ENCODE results near the gene GMDS.

GMDS gene

DNA sequence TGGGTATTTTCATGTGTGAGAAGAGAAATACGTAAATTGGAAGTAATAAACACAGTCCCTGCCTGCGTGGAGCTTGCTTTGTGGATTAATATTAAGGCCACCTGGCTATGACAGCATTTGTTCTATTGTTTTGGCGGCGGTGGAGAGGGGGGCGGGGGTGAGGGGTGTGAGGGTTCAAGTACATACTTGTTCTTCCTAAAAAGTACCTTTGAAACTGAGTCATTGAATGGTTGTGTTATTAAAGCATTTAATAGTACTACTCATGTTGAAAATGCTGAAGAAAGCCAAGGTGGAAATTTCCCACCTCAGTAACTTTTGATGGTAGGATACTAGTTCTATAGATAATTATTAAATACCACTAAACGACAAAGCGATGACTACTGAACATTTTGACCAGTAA, 540.7 kb downstream of the GMDS start:
- Histone ChIP-seq H3K27ac (no peak overlapping the region), H3K79me2 (no peaks in the 10 kb centered on the region)

GRCh38 chr6:1703923-1704322, 541.5 kb downstream of the GMDS start:
- Histone ChIP-seq H3K27me3 (ENCODE audit: control insufficient read depth, insufficient read depth, low read length) (no peaks in the 10 kb centered on the region), H3K9ac (no peak overlapping the region), H2AFZ (no peak overlapping the region), H3K27ac (no peak overlapping the region), H3K9me3 (ENCODE audit: control insufficient read depth, low read length) (no peaks in the 10 kb centered on the region), H3K36me3 (ENCODE audit: control insufficient read depth, insufficient read depth, low read length) (no peaks in the 10 kb centered on the region), H3K4me1 (peaks cover 13% of the 10 kb centered on the region), H3K4me3 (ENCODE audit: low read depth, low read length) (no peak overlapping the region), H3K79me2 (no peaks in the 10 kb centered on the region), H3K4me2 (ENCODE audit: low read length) (peak overlapping the region; percentile 32)
- no peak for TF ChIP-seq CTCF (IDR thresholded peaks at IDR 0.05)

More for the DNA sequence above, 540.7 kb downstream of the GMDS start:
- Histone ChIP-seq H3K4me3 (ENCODE audit: low read depth, low read length) (no peak overlapping the region), H3K36me3 (ENCODE audit: control insufficient read depth, insufficient read depth, low read length) (no peaks in the 10 kb centered on the region), H3K9ac (no peak overlapping the region), H3K27me3 (ENCODE audit: control insufficient read depth, insufficient read depth, low read length) (no peaks in the 10 kb centered on the region), H3K9me3 (ENCODE audit: control insufficient read depth, low read length) (no peaks in the 10 kb centered on the region), H3K4me1 (peaks cover 13% of the 10 kb centered on the region), H2AFZ (no peak overlapping the region), H3K4me2 (ENCODE audit: low read length) (no peak overlapping the region)
- TF ChIP-seq CTCF (IDR thresholded peaks at IDR 0.05), result no peak

- Histone ChIP-seq H3K4me2 (ENCODE audit: low read length) (peak overlapping the region; percentile 32), H3K4me3 (ENCODE audit: low read depth, low read length) (no peak overlapping the region), H3K9me3 (ENCODE audit: control insufficient read depth, low read length) (no peaks in the 10 kb centered on the region), H3K36me3 (ENCODE audit: control insufficient read depth, insufficient read depth, low read length) (no peaks in the 10 kb centered on the region), H3K4me1 (peaks cover 13% of the 10 kb centered on the region), H3K27me3 (ENCODE audit: control insufficient read depth, insufficient read depth, low read length) (no peaks in the 10 kb centered on the region), H3K9ac (no peak overlapping the region), H3K27ac (no peak overlapping the region), H3K79me2 (no peaks in the 10 kb centered on the region), H2AFZ (no peak overlapping the region)
- TF ChIP-seq CTCF (IDR thresholded peaks at IDR 0.05), result no peak
Measured at GRCh38 chr6:1703091-1703855, 542.1 kb downstream of the GMDS start.

GRCh38 chr6:1702580-1703051, 542.8 kb downstream of the GMDS start:
- TF ChIP-seq CTCF (IDR thresholded peaks at IDR 0.05), result no peak
- Histone ChIP-seq H3K27me3 (ENCODE audit: control insufficient read depth, insufficient read depth, low read length) (no peaks in the 10 kb centered on the region), H3K36me3 (ENCODE audit: control insufficient read depth, insufficient read depth, low read length) (no peaks in the 10 kb centered on the region), H3K4me1 (peaks cover 13% of the 10 kb centered on the region), H3K4me3 (ENCODE audit: low read depth, low read length) (no peak overlapping the region), H2AFZ (no peak overlapping the region), H3K27ac (no peak overlapping the region), H3K9me3 (ENCODE audit: control insufficient read depth, low read length) (no peaks in the 10 kb centered on the region), H3K9ac (no peak overlapping the region), H3K79me2 (no peaks in the 10 kb centered on the region), H3K4me2 (ENCODE audit: low read length) (peak overlapping the region; percentile 32)
